Right lobe of liver (tissue), 4 donors: ENCODE data around the gene MTMR12.

Experiments used
- POLR2A ChIP-seq: fragments of 450-650 bp; IDR thresholded peaks from one replicate; pipeline ENCODE4 v1.6.1; 2017; ENCODE audit warnings: antibody characterized with exemption, mild to moderate bottlenecking
- TF ChIP-seq, protein P1 (sequence below), 4 donors: fragments of 200-600 bp in 3 of 4; fragments of 450-650 bp in 1 of 4; IDR thresholded peaks; one replicate each; pipeline versions ENCODE4 v1.5.1 to v1.8.0; 2016 to 2022; ENCODE audit warnings: antibody characterized with exemption in 4 of 4, mild to moderate bottlenecking in 2 of 4
- donor health status: DM: no; HTN: no; CAD: no.
- donor health status: DM: no; HTN: no; CAD: no.
- donor health status: DM: no; HTN: yes; CAD: no.

DNA sequence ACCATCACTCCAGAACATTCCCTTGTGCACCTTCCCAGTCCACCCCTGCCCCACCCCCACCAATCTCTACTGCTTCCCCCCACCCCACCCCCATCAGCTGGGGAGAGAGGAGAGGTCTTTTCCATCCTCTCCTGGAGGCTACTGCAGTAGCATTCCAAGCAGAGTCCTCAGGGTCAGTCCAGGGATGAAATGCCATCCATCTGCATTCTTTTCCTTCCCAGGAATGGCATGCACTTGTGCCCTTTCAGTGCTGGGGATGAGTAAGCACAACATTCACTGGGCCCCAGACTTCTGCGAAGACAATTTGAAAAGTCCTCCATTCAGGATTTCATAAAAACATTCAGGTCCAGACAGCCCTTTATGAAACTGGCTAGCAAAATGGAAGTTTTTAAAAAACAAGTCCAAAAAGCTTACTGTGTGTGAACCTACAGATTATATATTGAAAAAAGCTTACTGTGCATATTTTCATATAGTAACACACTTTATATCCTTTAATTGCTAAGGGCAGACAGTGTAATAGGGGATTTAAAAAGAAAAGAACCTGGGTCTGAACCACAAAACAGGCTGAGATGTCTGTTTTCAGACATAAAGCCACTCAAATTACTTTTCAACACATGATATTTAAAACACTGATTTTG lies 88.6 kb downstream of the MTMR12 start:
- TF ChIP-seq, protein P1, sequence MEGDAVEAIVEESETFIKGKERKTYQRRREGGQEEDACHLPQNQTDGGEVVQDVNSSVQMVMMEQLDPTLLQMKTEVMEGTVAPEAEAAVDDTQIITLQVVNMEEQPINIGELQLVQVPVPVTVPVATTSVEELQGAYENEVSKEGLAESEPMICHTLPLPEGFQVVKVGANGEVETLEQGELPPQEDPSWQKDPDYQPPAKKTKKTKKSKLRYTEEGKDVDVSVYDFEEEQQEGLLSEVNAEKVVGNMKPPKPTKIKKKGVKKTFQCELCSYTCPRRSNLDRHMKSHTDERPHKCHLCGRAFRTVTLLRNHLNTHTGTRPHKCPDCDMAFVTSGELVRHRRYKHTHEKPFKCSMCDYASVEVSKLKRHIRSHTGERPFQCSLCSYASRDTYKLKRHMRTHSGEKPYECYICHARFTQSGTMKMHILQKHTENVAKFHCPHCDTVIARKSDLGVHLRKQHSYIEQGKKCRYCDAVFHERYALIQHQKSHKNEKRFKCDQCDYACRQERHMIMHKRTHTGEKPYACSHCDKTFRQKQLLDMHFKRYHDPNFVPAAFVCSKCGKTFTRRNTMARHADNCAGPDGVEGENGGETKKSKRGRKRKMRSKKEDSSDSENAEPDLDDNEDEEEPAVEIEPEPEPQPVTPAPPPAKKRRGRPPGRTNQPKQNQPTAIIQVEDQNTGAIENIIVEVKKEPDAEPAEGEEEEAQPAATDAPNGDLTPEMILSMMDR (IDR thresholded peaks at IDR 0.05) = no peak
- TF ChIP-seq POLR2A = no peak
